Measurements from ENCODE around the gene PMS1.

Gene PMS1

DNA sequence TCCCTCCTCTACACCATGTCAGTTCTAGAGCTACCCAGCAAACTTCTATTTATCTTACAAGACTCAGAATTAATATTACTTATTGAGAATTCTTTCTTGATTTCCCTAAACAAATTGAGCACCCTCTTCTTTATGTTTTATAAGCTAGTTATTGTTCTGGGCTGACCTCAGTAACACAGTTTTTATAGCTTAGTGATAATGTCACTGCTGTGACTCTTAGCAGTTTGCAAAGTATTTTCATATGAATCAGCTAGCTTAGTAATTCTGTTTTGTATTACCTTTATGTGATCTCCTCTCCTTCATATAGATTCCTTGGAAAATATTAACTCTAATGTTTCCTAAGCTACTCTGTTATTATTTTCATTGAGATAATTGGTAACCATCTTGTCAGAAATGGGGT, 114.9 kb downstream of the PMS1 start:
- Histone ChIP-seq H3K4me1 (ENCODE audit: insufficient read depth, low read length) (no peaks in the 10 kb centered on the region), H3K36me3 (ENCODE audit: insufficient read depth, low read length) (no peaks in the 10 kb centered on the region), H3K9me3 (ENCODE audit: insufficient read depth, low read depth, low read length) (no peaks in the 10 kb centered on the region), H3K27ac (ENCODE audit: low read depth, low read length) (no peak overlapping the region), H3K4me3 (ENCODE audit: low read length) (no peak overlapping the region), H3K9ac (ENCODE audit: low read depth, low read length) (no peak overlapping the region), H3K27me3 (ENCODE audit: insufficient read depth, low read length) (no peaks in the 10 kb centered on the region)

GRCh38 chr2:189900726-189901125, 116.5 kb downstream of the PMS1 start:
- 85% methylated on average over 5 of the region's 5 CpGs for WGBS
- H3K27me3 ChIP-seq (ENCODE audit: insufficient read depth, low read length): no peaks in the 10 kb centered on the region
- no peak overlapping the region for H3K4me3 ChIP-seq (ENCODE audit: low read length)
- H3K9me3 ChIP-seq (ENCODE audit: insufficient read depth, low read depth, low read length): no peaks in the 10 kb centered on the region
- H3K4me1 ChIP-seq (ENCODE audit: insufficient read depth, low read length): no peaks in the 10 kb centered on the region
- no peak overlapping the region for H3K9ac ChIP-seq (ENCODE audit: low read depth, low read length)
- H3K36me3 ChIP-seq (ENCODE audit: insufficient read depth, low read length): no peaks in the 10 kb centered on the region
- H3K27ac ChIP-seq (ENCODE audit: low read depth, low read length): no peak overlapping the region

DNA sequence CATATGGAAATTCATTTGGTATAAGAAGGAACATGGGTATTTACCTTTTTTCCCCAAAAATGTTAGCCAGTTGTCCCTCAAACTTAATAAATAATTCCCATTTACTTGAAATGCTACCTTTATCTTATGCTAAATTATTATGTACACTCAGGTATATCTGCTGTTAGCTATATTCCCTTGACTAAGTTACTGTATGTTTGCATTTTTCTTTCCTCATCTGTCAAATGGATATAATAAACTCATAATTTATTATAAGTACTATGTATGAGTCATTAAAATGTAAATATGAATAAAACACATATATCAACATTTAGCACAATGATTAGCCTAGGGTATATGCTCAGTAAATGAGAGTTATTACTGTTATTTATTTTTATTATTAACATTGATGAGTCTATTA, 117.4 kb downstream of the PMS1 start:
- Histone ChIP-seq H3K4me3 (ENCODE audit: low read length) (no peak overlapping the region), H3K9ac (ENCODE audit: low read depth, low read length) (no peak overlapping the region), H3K27me3 (ENCODE audit: insufficient read depth, low read length) (no peaks in the 10 kb centered on the region), H3K4me1 (ENCODE audit: insufficient read depth, low read length) (no peaks in the 10 kb centered on the region), H3K9me3 (ENCODE audit: insufficient read depth, low read depth, low read length) (no peaks in the 10 kb centered on the region), H3K36me3 (ENCODE audit: insufficient read depth, low read length) (no peaks in the 10 kb centered on the region), H3K27ac (ENCODE audit: low read depth, low read length) (no peak overlapping the region)

- H3K27ac ChIP-seq (ENCODE audit: low read depth, low read length): no peak overlapping the region
- WGBS: 87% methylated on average over 2 of the region's 3 CpGs
Observed at GRCh38 chr2:189913821-189914220, 129.6 kb downstream of the PMS1 start.

GRCh38 chr2:189916651-189917050, 132.4 kb downstream of the PMS1 start:
- Histone ChIP-seq H3K9ac (ENCODE audit: low read depth, low read length) (no peak overlapping the region), H3K27ac (ENCODE audit: low read depth, low read length) (no peak overlapping the region), H3K27me3 (ENCODE audit: insufficient read depth, low read length) (peaks cover 4% of the 10 kb centered on the region; the same call in 1 of the 2 replicates), H3K36me3 (ENCODE audit: insufficient read depth, low read length) (no peaks in the 10 kb centered on the region), H3K9me3 (ENCODE audit: insufficient read depth, low read depth, low read length) (no peaks in the 10 kb centered on the region), H3K4me3 (ENCODE audit: low read length) (no peak overlapping the region), H3K4me1 (ENCODE audit: insufficient read depth, low read length) (no peaks in the 10 kb centered on the region)
- 100% methylated on average over 2 of the region's 2 CpGs for WGBS

More at GRCh38 chr2:189913821-189914220, 129.6 kb downstream of the PMS1 start:
- Histone ChIP-seq H3K4me1 (ENCODE audit: insufficient read depth, low read length) (no peaks in the 10 kb centered on the region), H3K4me3 (ENCODE audit: low read length) (no peak overlapping the region), H3K9ac (ENCODE audit: low read depth, low read length) (no peak overlapping the region), H3K27me3 (ENCODE audit: insufficient read depth, low read length) (peaks cover 4% of the 10 kb centered on the region; the same call in 1 of the 2 replicates), H3K36me3 (ENCODE audit: insufficient read depth, low read length) (no peaks in the 10 kb centered on the region), H3K9me3 (ENCODE audit: insufficient read depth, low read depth, low read length) (no peaks in the 10 kb centered on the region)

All from HUES64 (cell line).